Cardiac septum (tissue), 1 donor: ENCODE measurements around the gene TNFSF4. TPM values are rescaled to one million over a fixed set of nuclear protein-coding genes. Genes with fewer than 3 reads are reported as not detected.
A peak's percentile ranks its signal among the peaks of the same experiment; 100 is the strongest.

ENCODE experiments used
- DNase-seq: peaks from one replicate; pipeline ENCODE4 v3.0.0-alpha.2; 2020; ENCODE audit warnings: low spot score
- intact Hi-C: fragments of 100-400 bp; cut with DNase I; formaldehyde crosslinking; loops from one replicate; pipeline ENCODE4 v1.14.0; 2022
- total RNA-seq: library from RNA; stranded (reverse); fragmentation: NEBNext Ultra II Directional; extraction: Animal tissue kit (Norgen Biotek cat#: 25700); gene quantifications from one replicate; pipeline ENCODE4 v1.2.1, GENCODE V29; 2021
- donor health status: DM: no; HTN: no; CAD: no.

TNFSF4 gene
- total RNA-seq, 1 donor from 2014 or later = 0.22 TPM

DNA sequence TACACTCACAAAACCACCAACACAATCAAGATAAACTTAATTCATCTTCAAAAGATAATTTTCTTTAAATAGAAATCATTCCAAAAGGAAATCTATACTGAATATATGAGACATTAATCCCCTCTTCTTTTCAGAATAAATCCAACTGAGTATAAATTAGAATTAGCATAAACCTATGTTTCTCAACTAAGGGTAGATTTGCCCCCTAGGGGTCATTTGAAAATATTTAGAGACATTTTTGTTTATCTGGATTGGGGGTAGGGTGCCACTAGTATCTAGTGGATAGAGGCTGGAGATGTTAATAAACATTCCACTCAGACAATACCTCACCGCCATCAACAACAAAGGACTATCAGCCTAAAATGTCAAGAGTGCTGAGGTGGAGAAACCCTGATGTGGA lies 6.5 kb upstream of the TNFSF4 start:
- no peak for DNase-seq
- intact Hi-C loops = no loop called here

DNA sequence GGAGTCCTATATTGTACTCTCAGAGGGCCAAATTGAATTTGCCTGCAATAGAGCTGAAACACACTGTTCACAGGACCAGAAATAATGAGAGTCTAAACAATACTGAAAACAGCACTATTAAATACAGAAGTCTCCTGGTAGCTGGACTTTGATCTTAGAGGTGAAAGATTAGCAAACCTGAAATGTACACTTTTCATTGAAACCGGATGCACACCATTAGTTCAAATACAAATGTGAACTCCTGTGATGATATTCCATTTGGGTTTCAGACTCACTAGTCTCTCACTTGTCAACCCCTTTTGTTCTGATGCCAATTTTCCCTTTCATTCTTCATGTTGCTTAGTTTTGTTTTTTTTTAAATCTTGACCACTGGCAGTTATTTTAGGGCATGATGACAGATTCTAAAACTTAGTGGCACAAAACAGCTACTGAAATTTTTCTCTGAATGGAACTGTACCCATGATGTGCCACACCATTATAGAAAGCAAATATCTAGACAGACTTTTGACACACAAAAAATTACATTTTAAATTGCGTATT lies 5.9 kb upstream of the TNFSF4 start:
- no peak for DNase-seq
- intact Hi-C loops = no loop called here

DNA sequence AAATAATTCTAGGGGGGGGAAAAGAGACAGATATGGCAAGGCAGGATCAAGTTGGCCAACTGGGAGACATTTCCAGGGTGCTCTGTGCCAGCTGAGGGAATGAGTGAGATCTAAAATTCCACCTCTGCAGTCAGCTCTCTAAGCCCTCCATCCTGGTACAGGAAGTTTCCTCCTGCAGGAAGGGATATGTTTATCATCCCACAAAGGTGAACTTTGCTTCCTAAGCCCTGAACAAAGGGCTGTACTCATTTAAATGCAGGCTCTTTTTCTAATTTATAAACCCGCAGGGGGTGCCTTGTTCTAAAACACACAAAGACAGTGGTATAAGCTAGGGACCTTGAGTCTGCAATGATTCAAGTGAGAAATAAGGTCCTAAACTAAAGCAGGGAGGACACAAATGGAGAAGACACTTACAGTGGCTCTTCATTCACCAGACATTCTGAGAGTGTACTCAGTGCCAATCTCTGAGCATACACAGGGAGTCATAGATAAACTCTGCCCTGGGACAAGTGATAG lies 3.6 kb upstream of the TNFSF4 start:
- no peak for DNase-seq
- intact Hi-C loops = no loop called here

DNA sequence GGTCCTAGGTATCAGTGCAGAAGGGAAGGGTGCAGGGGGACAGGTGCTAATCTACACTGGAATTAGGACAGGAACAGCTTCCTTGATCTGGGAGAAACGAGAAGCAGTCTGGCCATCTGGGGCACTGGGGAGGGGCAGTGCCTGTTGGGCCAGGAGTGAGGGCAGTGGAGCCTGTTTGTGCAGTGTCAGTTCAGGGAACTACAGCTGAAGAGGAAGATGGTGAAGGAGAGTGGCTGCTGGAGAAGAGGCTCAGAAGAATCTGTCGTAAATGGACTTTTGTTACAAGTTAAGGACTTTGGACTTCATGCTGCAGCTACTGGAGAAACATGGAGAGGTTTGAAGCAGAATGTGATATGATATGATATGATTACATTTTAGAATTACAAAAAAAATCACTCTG lies 3.2 kb upstream of the TNFSF4 start:
- DNase-seq = no peak
- intact Hi-C loops = no loop called here

DNA sequence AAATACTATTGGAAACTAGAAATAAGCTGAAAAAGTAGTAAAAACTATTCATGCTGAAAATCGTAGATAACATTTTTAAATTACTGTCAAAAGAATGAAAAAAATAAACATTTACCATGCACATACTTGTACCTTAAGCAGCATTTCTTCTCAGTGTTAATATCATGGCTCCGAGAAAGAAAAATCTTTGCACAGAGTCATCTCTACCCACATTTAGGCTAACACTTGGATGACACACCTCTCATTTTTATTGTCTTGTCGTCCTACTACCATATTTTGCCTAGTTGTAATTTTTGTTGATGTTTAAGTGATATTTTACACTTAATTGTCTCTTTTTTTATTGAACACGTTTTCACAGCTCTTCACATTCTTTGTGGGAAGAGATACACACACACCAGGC lies 1.7 kb upstream of the TNFSF4 start:
- intact Hi-C loops = no loop called here
- DNase-seq = no peak

DNA sequence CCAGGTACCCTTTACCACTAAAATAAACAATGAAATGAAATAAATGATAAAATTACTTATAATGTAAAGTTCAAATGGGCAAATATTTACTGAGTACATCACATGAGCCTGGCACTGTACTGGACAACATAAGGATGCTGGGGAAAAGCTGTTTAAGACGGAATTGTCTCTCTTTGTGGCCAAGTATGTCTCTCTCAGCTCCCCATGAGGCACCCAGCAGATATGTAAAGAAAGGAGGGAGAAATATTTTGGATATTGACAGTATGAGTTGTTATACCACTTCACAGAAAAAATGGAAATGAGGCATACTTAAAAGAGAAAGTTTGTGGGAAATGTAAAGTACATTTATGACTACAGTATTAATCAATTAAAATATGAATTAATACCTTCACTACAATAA lies 1.0 kb upstream of the TNFSF4 start:
- intact Hi-C loops = no loop called here
- DNase-seq = no peak

DNA sequence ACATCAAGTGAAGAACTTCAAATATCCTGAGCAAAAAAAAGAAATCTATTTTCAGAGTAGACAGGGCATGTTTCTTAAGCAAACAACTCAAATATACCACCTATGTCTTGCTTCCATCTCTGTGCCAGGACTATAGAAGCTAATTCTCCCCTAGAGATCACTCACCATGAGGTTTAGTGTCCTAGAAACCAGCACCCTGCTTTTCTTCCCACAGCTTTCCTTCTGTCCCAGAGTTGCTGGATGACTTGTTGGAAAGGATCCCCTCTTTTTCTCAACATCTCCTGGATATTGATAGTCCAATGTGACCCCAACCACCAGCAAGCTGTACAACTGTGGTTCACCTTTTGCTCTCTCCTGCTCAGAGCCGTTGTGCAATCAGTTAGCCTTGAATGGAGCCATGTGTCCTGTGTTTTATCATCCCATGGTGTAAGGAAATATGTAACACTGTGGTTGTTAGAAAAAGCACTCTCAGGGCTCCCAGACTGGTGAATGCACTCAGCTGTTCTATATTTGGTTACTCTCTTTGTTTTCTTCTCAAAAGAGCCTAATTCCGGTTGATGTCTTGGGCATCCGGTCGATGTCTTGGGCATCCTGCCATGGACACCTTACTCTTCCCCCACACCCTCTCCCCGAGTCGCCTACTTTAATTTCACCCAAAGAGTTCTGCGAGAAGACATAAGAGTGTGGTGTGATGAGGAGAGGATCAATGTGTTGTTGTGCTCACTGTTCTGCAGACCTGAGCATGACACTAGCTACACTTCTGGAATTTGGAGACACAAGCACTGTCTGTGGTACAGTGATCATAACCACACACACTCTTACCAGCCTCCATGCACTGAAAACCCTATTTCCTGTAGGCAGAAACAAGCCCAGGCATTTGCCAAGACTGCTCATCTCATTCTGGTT lies 1.7 kb downstream of the TNFSF4 start:
- no peak for DNase-seq
- intact Hi-C loops = no loop called here

DNA sequence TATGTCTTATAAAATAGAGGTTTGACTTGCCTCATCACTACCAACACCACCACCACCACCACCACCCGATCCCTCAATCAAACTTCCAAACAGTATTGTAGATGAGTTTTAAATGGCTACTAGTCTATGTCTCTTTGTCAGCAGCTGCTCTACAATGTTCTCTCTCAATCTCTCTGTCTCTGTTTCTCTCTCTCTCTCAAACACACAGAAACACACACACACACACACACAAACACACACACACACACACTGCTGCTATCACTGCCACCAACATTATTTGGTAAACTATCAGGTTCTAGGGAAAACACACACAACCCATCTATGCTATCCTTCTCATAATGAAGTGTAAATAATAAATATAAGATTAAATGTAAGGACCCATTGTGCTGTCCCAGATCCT lies 2.4 kb downstream of the TNFSF4 start:
- intact Hi-C loops = no loop called here
- no peak for DNase-seq

DNA sequence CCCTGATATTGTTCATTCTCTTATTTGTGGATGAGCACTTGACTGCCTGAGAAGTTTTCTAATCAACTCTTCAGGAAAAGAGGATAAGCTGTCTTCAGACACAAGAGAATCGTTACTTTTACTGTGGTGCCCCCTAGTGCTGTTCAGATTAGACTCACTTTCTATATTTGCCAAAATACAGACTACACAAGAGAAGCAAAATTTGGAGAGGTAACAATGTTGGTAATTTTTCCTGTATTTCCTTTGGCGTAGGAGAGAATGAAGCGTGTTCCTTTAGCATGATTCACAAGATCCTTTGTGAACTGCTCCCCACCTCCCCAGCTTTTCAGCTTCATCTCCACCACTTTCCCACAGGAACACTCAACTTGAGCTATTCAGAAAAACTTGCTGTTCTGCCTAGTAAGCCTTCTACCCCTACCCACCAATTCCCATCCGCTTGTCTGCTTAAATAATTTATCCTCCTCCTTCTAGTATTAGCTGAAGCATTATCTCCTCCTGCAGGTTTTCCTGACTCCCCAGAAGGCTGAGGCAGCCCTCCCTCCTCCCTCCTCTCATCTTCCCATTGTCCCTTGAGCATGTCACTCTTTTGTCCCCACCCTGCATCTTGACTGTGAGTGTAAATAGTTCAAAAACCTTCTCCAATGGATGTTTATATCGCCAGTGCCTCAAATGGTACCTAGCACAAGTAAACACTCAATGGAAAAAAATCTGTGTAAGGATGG lies 4.5 kb downstream of the TNFSF4 start:
- intact Hi-C loops = loop anchor here (2.0 kb wide), 2 partner anchors 376 to 456 kb away; no protein-coding TSS in a partner anchor
- DNase-seq = no peak

DNA sequence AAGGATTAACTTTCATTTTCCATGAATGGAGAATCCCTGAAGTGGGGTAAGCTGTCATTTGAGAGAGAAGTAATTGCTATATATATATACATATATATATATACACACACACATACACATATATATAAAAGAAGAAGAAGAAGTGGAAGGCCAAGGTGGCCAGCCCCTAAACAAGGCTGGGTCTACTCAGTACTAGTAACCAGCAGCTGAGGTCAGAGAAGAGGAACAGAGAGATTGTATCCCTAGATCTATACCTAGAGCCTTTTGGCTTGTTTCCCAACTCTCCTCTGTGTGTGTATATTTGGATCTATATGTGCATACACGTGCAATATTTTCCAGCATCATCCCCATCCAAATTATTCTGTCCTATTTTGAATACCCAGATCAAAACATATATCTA lies 5.2 kb downstream of the TNFSF4 start:
- DNase-seq = no peak
- intact Hi-C loops = loop anchor here (2.0 kb wide), 2 partner anchors 375 to 455 kb away; no protein-coding TSS in a partner anchor

DNA sequence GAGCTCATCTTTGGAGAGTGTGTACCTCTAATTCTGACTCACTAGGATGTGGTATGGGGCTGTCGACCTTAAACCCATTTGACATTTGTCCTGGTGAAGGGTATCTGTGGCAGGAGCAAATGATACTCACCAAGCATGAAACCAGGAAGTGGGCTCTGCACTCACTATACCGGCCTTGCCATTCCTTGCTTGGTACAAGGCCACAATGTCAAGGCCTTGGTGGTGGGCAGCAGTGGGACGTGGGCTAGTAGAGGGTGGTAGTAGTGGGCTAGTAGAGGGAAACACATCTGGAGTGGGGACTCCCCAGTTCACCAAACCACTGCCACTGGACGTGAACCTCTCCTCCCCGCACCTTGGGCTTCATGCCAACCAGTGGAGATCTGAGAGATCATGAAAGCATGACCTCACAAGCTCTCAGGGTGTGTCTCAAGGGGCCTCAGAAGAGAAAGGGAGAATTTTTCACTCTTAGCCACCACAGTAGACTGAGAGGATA lies 11.5 kb downstream of the TNFSF4 start:
- intact Hi-C loops = no loop called here
- DNase-seq = no peak

DNA sequence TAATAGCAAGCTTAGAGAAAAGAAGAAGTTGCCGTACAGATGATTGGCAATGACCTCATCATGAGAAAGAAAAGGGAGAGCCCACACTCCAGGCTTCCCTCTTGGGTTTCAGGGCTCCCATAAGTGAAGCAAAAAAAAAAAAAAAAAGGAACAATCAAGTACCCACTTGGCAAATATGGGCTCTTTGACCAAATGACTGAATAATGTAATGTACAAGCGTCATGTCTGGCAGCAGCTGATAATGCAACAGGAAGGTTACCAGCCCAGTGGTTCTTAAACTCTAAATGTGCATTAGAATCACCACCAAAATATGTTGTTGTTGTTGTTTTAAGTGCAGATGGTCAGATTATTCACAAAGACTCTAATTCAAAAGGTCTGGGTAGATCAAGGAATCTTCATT lies 13.5 kb downstream of the TNFSF4 start:
- intact Hi-C loops = no loop called here
- DNase-seq = no peak

DNA sequence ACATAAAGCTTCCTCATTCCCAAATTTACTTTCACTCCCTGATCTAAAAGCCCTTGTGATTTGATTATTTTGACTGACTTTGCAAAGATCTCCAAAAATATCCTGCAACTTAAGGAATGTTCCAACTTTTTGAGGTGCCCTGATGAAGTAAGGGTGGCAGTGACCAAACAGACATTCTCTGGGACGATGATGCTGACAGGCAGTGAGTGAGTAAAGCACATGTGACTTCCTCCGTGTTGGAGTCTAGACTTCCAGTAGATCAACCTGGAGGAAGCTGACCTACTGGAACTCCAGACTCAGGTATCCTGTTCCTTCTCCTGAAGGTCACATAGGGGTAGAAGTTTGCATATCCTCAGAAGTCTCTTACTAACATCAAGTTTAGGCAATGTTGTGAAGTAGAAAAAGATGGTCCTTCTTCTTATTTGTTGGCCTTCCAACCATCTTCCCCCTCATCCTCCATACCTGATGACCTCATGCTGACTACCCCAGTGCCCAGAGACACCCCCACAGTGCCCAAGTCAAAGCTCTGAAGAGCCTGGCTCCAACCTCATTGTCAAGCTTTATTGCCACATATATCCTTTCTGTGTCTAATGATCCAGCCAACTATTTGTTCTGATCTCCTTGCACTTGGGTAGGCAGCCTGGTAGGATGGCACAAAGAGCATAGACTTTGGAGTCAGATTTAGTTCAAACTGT lies 16.0 kb downstream of the TNFSF4 start:
- intact Hi-C loops = no loop called here
- no peak for DNase-seq

DNA sequence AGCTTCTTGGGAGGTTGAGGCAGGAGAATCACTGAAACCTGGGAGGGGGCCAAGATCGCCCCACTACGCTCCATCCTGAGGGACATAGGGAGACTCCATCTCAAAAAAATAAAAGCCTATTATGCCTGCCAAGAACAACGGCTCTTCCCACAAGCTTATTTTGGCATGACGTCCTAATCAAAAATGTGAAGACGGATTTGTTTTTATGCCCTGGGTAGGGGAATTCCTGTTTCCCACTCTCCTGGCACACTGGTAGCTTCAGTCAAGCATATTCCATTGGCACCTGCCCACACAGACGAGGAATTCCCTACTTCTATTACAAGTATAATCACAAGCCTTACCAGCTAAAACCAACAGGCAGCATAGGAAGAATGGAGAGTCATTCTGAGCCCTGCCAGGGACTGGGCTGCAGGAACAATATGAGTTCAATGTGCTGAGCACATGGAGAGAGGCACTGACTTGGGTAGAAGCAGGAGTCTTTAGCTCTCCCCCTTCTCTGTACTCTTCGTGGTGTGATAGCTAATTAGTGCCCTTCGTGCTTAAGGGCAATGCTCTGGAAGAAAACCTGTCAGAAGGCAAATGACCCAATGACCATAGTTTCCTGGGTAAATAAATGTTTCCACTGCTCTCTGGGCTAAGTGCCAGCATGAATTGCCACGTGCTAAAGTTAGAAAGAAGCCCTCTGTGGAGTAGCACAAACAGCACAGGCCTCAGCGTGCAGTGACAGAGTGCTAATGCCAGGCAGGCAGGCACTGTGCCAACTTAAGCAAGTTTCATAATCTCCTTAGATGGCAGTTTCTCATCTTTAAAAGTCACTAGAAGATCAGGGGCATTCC lies 16.8 kb downstream of the TNFSF4 start:
- intact Hi-C loops = no loop called here
- peak; percentile 85 for DNase-seq

DNA sequence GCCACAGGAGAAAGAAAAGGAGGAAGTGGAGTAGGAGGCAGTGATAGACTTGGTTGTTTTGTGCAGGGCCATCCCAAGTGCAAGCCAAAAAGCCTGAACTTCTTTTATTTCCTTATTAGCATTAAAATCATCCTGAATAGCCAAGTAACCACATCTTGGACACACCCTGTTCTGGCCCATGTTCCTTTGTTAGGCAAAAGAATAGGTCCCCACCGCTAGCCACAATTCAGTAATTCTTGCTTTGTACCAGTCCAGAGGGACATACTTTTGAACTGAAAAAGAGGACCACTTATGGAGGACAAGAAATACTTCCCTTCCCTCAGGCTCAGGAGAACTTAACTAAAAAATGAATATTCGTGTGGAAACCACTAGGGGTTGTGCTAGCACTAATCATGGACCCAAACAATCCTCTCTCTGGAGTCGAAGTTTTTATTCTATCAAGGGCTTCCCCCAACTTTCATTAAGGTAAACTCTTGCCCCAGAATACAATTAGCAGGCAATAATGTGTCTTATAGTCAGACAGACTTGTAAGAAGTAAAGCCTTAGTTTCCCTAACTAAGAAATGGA lies 19.4 kb downstream of the TNFSF4 start:
- intact Hi-C loops = no loop called here
- DNase-seq = no peak

DNA sequence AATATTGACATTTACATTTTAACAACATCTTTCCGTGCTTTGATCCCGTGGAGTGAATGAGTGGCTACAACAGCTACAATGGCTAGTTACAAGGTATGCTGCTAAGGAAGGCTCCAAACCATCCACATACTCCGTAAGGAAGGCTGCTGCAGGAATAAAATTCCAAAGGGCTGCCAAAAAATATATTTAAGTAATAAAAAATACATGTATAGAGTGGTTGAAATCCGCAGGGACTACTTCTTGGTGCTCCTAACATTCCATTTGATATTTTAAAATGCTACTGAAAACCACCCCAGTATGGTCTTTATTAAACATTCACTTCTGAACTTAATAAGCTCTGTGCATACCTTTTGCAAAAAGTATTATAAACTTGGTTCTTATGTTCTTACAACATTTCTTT lies 25.3 kb downstream of the TNFSF4 start:
- intact Hi-C loops = no loop called here

DNA sequence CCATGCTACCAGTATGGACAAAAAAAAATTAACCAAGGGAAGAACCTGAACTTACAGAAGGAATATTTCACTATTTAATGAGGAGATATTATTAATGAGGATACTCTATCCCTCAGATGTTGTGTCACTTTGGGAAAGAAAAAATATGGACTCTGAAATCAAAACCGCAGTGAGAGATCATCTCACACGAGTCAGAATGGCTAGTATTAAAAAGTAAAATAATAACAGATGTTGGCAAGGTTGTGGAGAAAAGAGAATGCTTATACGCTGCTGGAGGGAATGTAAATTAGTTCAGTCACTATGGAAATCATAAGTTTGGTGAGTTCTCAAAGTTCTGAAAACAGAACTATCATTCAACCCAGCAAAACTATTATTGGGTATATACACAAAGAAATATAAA lies 30.9 kb downstream of the TNFSF4 start:
- intact Hi-C loops = no loop called here
- DNase-seq = no peak

More for the DNA sequence above, 25.3 kb downstream of the TNFSF4 start:
- no peak for DNase-seq

DNA sequence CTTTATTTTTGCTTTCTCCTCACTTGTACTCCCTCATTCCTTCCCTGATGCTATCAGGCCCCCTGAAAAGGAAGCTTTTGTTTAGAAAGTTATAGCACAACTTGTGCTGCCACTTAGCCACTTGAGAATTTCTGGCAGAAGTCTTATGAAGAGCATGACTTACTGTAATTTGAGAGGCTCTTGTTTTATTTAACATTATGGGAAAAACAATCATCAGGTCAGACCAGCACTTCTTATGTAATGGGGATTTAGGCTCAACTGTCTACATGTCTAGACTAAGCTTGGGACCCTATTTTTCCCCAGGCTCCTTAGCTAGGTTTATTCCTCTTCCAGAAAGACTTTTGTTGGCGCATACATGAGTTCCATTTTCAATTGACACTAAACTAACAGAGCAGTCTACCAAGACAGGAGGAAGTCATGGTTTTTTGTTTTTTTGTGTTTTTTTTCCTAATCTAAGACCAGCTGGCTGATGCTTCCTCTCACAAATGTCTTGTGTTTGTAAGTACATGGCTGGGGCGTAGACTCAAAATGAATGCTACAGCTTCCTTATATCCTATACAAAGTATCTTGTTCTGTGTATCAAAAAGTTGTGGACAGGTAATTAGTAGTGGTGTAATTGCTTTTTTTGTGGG lies 31.5 kb downstream of the TNFSF4 start:
- intact Hi-C loops = no loop called here
- no peak for DNase-seq
